Neural crest cell (in vitro differentiated cells): ENCODE results near the gene GGT6. TPM values are rescaled to one million over a fixed set of nuclear protein-coding genes. Genes with fewer than 3 reads are reported as not detected.

Source experiments
- DNase-seq: peaks from one replicate; pipeline ENCODE4 v3.0.0; 2021; ENCODE audit warnings: low read depth, mixed read lengths, low spot score
- H3K27ac Mint-ChIP-seq: one replicate; pipeline ENCODE4 v1.8.0; 2021; ENCODE audit warnings: mild to moderate bottlenecking, mixed read lengths; ENCODE audit not compliant: unreplicated experiment
- H3K27me3 Mint-ChIP-seq: 2 replicates; pipeline ENCODE4 v1.8.0; 2021; ENCODE audit warnings: low read depth, mild to moderate bottlenecking, mixed read lengths
- H3K36me3 Mint-ChIP-seq: 2 replicates; pipeline ENCODE4 v1.8.0; 2021; ENCODE audit warnings: low read depth, mild to moderate bottlenecking, mixed read lengths
- H3K4me1 Mint-ChIP-seq: 2 replicates; pipeline ENCODE4 v1.8.0; 2021; ENCODE audit warnings: mixed read lengths
- H3K4me3 Mint-ChIP-seq: one replicate; pipeline ENCODE4 v1.8.0; 2021; ENCODE audit warnings: mild to moderate bottlenecking, mixed read lengths
- H3K9me3 Mint-ChIP-seq: 2 replicates; pipeline ENCODE4 v1.8.0; 2021; ENCODE audit warnings: mixed read lengths
- total RNA-seq: library from RNA; stranded (reverse); gene quantifications from 2 replicates; pipeline ENCODE4 v1.2.1, GENCODE V29; 2021
- TF ChIP-seq, protein P1 (sequence below): fragments of 200-600 bp; sonication (generic); conservative IDR thresholded peaks from 2 replicates; pipeline ENCODE4 v1.5.0; 2021; ENCODE audit warnings: antibody characterized with exemption, mild to moderate bottlenecking

GGT6 gene
- total RNA-seq, 1 donor from 2014 or later: not detected

DNA sequence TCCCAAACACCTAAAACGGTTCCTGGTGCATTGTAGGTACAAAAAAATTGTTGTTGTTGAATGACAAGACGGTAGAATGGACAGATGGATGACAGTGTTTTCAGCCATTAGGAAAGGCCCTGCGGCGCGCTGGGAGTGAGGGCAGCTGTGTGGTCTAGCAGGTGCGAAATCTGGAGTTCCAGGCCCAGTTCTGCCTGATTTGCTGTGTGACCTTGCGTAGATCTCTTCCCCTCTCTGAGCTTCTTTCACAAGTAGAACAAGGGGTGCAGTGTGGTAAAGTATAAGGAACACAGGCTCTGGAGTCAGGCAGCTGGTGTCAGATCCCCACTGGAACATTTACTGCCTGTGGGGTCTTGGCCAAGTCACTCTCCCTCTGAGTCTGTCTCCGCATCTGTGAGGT lies 36.4 kb downstream of the GGT6 start:
- DNase-seq: no peak
- no peak overlapping the region for H3K4me3 Mint-ChIP-seq
- H3K36me3 Mint-ChIP-seq: no peaks in the 10 kb centered on the region
- H3K4me1 Mint-ChIP-seq: peaks cover 26% of the 10 kb centered on the region
- TF ChIP-seq, protein P1, sequence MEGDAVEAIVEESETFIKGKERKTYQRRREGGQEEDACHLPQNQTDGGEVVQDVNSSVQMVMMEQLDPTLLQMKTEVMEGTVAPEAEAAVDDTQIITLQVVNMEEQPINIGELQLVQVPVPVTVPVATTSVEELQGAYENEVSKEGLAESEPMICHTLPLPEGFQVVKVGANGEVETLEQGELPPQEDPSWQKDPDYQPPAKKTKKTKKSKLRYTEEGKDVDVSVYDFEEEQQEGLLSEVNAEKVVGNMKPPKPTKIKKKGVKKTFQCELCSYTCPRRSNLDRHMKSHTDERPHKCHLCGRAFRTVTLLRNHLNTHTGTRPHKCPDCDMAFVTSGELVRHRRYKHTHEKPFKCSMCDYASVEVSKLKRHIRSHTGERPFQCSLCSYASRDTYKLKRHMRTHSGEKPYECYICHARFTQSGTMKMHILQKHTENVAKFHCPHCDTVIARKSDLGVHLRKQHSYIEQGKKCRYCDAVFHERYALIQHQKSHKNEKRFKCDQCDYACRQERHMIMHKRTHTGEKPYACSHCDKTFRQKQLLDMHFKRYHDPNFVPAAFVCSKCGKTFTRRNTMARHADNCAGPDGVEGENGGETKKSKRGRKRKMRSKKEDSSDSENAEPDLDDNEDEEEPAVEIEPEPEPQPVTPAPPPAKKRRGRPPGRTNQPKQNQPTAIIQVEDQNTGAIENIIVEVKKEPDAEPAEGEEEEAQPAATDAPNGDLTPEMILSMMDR: no peak
- peaks cover 3% of the 10 kb centered on the region for H3K27me3 Mint-ChIP-seq
- H3K9me3 Mint-ChIP-seq: no peaks in the 10 kb centered on the region
- no peak overlapping the region for H3K27ac Mint-ChIP-seq

- H3K4me1 Mint-ChIP-seq: peaks cover 29% of the 10 kb centered on the region
- no peaks in the 10 kb centered on the region for H3K9me3 Mint-ChIP-seq
- peak overlapping the region; percentile 43 for H3K27ac Mint-ChIP-seq
- H3K36me3 Mint-ChIP-seq: no peaks in the 10 kb centered on the region
- no peak for DNase-seq
- TF ChIP-seq, protein P1: no peak
- H3K27me3 Mint-ChIP-seq: peaks cover 3% of the 10 kb centered on the region
- H3K4me3 Mint-ChIP-seq: no peak overlapping the region
These were observed 37.7 kb downstream of the GGT6 start for GRCh38 chr17:4522661-4523060.

DNA sequence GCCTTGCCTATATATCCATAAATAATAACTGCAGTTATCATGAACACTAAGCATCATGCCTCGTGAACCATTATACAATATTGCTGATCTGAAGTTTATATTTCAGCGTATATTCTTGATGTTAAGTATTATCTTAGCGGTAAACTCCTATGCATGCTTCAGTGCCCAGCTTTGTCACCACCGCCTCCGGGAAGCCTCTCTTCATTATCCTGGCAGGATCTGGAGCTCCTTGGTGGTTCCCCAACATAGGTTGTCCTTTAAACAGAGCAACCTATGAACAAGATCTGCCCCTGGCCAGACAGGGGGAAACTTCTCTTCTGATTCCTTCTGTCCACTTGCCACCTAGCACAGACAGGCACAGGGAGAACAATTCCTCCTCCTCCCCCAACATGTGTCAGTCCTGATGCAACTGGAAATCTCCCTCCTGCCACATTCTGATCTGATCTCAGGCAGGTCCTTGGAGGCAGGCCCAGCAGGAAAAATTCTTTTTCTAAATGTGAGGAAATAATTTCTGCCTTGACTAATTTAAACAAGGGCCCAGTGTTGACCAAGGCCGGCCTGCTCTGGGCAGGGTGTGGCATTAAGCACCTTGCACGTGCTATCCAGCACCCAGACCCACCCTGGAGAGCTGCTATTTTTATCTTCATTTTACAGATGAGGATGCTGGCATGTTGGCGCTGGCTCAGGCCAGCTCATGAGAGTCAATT lies 39.3 kb downstream of the GGT6 start:
- no peak for DNase-seq
- Mint-ChIP-seq H3K27me3 (no peaks in the 10 kb centered on the region), H3K9me3 (no peaks in the 10 kb centered on the region), H3K4me1 (peaks cover 23% of the 10 kb centered on the region), H3K4me3 (no peak overlapping the region), H3K36me3 (no peaks in the 10 kb centered on the region), H3K27ac (no peak overlapping the region)
- TF ChIP-seq, protein P1: no peak

DNA sequence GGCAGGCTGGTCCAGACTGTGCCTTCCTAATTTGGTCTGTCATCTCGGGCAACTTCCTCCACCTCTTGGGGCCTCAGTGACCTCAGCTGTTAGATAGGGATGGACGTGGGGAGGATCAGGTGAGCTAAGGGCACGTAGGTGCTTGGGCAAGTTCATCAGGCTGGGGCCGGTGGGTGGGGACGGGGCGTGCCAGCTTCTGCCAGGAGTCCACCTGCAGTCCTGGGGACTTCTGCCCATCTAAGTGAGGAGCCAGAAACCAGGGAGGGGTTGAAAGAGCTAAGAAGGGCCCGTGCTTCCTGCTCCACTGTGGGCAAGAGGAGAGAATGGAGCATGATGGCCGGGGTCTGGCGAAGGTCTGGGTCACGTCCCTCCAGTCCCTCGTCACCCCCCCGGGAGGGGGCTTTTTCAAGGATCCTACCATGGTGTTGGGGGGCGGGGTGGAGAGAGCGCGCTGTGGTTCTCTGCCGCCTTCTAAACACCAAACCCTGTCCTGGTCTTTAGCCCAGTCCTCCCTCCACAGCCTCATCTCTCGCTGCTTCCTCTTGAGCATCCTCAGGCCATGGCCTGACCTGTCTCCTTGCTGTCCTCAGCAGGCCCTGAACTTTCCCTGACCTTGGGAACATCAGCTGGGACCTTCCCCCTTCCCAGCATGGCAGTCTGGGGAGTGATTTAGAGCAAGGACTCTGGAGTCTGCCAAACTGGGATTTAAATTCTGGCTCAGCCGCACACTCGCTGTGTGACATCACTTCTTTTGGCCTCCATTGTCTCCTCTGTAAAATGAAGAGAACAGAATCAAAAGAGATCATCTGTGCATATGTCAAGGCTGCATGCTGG lies 40.1 kb downstream of the GGT6 start:
- DNase-seq: no peak
- TF ChIP-seq, protein P1: no peak
- Mint-ChIP-seq H3K4me3 (no peak overlapping the region), H3K4me1 (peaks cover 23% of the 10 kb centered on the region), H3K9me3 (no peaks in the 10 kb centered on the region), H3K27ac (peak overlapping the region; percentile 84), H3K36me3 (no peaks in the 10 kb centered on the region), H3K27me3 (no peaks in the 10 kb centered on the region)

GRCh38 chr17:4519361-4519788 lies 41.0 kb downstream of the GGT6 start:
- H3K9me3 Mint-ChIP-seq: no peaks in the 10 kb centered on the region
- no peak overlapping the region for H3K27ac Mint-ChIP-seq
- TF ChIP-seq, protein P1: no peak
- DNase-seq: no peak
- no peaks in the 10 kb centered on the region for H3K27me3 Mint-ChIP-seq
- H3K4me3 Mint-ChIP-seq: no peak overlapping the region
- peaks cover 23% of the 10 kb centered on the region for H3K4me1 Mint-ChIP-seq
- H3K36me3 Mint-ChIP-seq: no peaks in the 10 kb centered on the region
